D341Med (cell line): ENCODE results near the gene BOK.
A peak's percentile ranks its signal among the peaks of the same experiment; 100 is the strongest.
"Not testable (repeated sequence)": the region's sequence is repeated elsewhere in the genome, so short reads cannot be mapped to it uniquely, and the experiment has no call there.

Experiments used
- DNase-seq: peaks from one replicate; pipeline ENCODE4 v3.0.0; 2012; ENCODE audit warnings: low spot score

Gene BOK

DNA sequence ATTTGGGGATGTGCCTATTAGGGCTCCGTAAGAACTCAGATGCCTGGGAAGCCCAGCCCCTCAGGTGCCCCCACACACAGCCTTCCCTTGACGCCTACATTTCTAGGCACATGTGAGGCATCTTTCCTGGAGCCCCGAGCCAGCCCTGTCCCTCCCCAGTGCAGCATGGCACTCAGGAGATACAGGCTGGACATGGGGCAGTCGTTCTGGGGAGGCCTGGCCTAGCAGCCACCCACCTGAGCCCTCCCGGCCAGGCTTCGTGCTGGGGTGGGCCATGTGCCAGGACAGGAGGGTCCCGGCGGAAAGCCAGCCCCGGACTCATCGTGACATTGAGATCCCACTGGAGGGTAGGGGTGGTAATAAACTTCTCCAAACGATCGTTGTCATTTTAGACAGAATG, 15.2 kb downstream of the BOK start:
- no peak for DNase-seq

DNA sequence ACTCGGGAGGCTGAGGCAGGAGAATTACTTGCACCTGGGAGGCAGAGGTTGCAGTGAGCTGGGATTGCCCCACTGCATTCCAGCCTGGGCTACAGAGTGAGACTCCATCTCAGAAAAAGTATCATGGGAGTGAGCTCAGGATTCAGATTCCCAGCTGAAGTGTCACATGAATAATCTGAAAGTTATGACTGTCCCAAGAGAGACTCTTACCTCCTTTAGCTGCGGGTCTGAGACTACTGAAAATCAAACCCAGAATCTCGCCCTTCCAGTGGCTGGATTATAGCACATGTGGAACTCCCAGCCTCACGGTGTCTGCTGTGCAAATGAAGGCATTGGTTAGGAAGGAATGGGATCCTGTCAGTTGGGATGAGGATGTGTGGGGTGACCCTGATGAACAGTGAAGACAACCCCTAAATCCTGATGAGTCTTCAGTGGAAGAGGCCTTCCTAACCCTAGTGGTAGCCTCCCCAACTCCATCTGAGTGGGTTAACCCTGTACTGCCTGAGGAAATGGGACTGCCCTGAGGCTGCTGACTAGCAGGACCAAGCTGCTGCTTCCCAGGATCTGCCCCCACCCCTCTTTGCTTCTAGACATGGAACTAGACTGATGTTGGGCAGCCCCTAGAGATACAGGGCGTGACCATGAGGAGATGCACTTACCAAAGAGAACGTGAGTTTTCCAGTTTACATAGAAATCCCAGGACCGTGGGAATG, 16.5 kb downstream of the BOK start:
- DNase-seq, result no peak

GRCh38 chr2:241575624-241576292, 17.2 kb downstream of the BOK start:
- DNase-seq, result no peak

DNA sequence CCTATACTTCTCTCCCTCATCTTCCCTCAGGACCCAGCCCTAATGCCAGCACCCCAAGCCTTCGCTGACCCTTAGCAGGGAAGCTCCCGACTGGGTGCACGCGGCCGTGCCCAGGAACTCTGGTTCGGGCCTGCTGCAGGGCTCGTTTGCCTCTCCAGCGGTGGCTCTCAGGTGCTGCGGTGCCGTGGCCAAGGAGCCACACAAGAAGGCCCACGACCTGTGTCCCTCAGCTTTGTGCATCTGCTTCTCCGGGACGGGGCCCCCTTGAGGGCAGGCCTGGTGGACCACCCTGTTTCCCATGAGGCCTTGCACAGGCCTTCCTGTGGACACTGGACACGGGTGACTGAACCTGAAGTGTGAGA, 17.7 kb downstream of the BOK start:
- no peak for DNase-seq

- no peak for DNase-seq
Observed at GRCh38 chr2:241577413-241578122, 19.0 kb downstream of the BOK start.

GRCh38 chr2:241579281-241579680, 20.7 kb downstream of the BOK start:
- no peak for DNase-seq

DNA sequence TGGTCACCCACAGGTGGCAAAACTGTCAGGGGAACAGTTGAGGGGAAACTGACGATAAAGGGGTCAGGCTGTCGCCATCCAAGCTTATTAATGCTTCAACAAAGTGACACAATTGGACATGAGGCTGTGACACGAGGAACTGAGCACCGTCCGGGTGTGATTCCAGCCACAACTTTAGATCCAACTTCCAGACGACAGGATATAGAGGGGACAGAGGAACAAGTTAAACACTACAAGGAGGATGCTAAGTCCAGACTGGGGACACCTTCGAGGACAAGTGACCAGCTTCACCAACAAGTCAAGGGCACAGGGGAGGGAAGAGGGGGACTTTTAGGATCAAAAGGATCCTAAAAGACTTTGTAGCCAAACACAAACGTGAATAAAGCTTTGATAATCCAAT, 23.8 kb downstream of the BOK start:
- DNase-seq, result no peak

GRCh38 chr2:241582806-241583205, 24.3 kb downstream of the BOK start:
- no peak for DNase-seq

DNA sequence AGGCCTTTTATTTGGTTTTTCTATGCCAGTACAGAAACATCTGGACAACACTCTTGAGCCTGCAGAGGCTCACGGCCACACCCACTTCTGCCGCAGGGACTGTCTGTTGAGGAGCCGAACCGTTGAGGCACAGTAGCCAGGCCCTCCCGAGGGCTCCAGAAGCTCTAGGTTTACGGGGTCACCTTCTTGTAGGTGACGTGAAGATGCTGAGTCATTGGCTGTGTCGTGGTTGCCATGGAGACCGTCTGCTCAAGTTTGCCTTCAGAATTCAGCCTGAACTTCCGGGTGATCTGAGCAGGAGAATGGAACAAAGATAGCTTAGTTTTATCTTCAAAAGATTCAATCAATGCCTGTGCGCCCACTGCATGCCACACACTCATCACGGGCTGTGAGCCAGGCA, 25.9 kb downstream of the BOK start:
- no peak for DNase-seq

DNA sequence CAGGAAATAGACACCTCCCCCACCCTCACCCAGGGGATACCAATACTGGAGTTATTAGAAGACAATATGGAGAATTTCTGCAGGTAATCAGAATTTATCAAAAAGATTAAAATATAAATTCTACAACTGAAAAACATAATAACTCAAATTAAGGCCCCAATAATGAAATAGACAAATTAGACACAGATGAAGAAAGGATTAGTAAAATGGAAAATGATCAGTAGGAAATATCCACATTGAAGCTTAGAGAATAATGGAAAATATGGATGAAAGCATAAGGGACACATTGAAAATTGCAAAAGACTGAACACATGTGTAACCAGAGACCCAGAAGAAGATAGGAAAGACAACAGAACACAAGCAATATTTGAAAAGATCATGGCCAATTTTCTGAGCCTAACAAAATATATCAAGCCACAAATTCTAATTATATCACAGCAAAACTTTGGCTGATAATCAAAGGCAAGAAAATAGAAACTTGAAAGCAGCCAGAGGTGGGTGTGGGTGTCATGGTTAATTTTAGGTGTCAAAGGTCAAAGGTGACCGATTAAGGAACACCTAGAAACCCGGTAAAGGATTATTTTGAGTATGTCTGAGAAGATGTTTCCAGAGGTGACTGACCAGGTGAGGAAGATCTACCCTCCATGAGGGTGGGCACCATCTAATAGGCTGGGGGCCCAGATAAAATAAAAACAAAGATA, 28.2 kb downstream of the BOK start:
- no peak for DNase-seq

- not testable (repeated sequence) for DNase-seq
Observed at GRCh38 chr2:241589863-241590262, 31.3 kb downstream of the BOK start.

DNA sequence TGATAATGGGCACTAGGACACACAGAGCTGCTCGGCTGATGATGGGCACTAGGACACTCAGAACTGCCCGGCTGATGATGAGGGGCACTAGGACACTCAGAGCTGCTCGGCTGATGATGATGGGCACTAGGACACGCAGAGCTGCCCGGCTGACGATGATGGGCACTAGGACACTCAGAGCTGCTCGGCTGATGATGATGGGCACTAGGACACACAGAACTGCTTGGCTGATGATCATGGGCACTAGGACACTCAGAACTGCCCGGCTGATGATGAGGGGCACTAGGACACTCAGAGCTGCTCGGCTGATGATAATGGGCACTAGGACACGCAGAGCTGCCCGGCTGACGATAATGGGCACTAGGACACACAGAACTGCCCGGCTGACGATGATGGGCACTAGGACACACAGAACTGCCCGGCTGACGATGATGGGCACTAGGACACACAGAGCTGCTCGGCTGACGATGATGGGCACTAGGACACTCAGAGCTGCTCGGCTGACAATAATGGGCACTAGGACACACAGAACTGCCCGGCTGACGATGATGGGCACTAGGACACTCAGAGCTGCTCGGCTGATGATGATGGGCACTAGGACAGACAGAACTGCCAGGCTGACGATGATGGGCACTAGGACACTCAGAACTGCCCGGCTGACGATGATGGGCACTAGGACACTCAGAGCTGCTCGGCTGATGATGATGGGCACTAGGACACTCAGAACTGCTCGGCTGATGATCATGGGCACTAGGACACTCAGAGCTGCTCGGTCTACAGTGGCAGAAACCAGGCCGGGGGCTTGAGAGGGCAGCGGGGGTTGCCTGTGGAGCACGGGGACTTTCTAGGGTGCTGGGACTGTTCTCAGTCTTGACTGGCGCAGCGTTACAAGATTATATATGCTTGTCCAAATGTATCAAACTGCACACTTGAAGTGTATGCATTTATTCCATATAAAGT, 32.2 kb downstream of the BOK start:
- not testable (repeated sequence) for DNase-seq

DNA sequence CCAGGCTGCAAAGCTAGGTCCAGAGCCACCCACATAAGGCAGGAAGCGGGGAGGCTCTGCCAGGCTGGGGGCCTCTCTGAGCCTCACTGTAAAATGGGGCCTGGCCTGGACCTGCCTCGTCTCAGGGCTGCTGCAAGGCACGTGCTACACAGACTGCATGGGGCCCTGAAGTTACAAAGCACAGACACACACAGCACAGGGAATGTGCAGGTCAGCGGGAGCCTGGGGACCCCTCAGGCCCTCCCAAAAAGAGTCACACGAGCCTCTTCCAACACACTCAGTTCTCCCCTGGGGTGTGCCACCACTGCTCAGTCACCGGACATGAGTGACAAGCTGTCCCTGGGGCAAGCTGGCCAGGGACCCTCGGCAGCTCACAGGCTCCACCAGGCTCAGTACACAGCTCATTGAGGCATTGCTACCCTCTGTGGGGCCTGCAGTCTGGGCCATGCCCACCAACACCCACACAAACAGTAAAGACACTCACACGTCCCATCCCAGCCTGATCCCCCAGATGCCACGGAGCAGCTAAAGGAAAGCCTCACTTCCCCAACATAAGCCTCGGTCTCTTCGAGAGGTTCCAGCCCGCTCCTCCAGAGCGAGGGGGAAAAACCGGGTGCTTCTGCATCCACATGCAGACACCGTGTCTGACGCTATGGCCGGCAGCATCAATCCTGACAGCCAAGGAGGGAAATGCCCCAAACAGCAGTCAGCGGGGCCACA, 33.7 kb downstream of the BOK start:
- no peak for DNase-seq

DNA sequence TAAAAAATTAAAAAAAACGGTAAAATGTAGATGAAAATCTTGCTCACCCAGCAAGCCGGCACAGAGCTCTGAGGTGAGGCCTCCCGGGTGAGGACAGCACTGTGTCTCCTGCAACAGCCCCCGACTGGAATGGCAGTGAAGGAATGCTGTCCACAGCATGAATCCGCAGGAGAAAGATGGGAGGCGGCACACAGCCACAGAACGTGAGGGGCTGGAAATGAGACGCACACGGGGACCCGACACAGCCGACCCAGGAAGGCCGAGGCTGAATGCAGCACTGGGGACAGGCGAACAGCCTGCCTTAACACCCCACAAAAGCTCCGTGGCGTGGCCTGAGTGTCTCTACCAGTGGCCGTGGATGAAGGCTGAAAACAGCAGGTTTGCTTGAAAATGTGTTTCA, 34.7 kb downstream of the BOK start:
- no peak for DNase-seq

DNA sequence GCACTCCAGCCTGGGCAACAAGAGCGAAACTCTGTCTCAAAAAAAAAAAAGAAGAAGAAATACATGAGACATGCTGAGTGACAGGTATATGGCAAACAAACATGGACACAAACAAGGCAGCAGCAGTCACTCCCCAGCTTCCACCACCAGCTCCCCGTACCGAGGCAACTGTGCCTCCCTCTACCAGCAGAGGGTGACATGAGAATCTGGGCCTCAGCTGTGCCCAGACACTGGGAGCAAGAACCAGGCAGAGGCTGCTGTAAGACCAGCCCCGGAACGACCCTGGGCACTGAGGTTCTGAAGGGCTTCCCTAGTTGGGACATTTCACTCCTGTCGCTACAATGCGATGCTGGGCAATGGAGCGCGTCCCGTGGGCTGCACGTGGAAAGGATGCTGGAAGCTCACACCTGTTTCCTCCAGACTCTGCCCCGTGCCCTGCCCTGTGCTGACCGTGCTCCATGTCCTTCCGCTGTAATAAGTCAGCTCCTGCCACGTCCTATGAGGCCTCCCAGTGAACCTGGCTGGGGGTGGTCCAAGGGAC, 37.1 kb downstream of the BOK start:
- DNase-seq, result peak; percentile 60

DNA sequence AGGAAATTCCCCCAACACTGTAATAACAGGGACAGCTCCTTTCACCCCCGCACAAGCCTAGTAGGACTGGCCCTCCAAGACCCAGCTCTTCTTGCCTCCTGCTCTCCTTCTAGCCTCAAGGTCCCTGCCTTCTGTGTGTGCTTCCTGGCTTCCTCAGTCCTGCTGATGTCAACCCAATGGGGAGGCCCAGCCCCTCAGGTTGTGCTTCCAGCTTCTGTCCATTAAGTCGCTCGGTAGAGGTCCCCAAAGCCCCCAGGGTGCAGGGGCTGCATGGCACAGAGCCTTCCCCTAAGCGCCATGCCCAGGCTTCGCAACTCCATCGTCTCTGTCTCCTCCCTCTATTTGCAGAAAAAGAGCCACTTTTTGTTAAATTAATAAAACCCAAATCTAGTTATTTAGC, 39.0 kb downstream of the BOK start:
- no peak for DNase-seq

GRCh38 chr2:241598061-241598460, 39.5 kb downstream of the BOK start:
- no peak for DNase-seq

DNA sequence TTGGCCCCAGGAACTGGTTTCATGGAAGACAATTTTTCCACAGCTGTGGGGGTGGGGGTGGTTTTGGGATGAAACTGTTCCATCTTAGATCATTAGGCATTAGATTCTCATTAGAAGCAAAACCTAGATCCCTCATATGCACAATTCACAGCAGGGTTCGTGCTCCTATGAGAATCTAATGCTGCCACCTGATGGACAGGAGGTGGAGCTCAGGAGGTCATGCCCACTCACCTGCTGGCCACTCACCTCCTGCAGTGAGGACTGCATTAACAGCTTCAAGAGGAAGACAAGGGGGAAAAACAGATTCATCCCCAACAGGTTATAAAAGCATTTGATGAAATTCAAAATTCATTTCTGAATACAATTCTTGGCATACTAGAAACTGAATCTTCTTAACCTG, 39.9 kb downstream of the BOK start:
- no peak for DNase-seq

DNA sequence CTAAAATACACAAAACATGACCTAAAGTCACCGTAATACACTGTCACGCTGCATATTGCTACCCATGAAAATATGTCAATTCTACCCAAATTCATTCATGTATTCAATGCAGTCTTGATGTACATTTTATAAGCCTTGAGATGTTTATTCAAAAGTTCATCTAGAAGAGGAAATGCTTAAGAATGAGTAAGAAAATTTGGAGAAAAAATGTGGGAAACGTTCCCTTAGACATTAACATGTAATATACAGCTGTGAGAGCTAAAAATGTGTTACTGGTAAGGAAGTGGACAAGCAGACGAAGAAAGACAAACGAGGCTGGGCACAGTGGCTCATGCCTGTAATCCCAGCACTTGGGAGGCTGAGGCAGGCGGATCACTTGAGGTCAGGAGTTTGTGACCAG, 41.1 kb downstream of the BOK start:
- no peak for DNase-seq

GRCh38 chr2:241601841-241602240, 43.3 kb downstream of the BOK start:
- no peak for DNase-seq

- DNase-seq, result no peak
Observed at GRCh38 chr2:241602720-241603119, 44.2 kb downstream of the BOK start.
